ENCODE measurements around the gene FLT3. TPM values are rescaled to one million over a fixed set of nuclear protein-coding genes. Genes with fewer than 3 reads are reported as not detected.

The FLT3 gene
- total and polyA plus RNA-seq, 2 experiments from 2014 or later, result 0.10 to 0.29 TPM

DNA sequence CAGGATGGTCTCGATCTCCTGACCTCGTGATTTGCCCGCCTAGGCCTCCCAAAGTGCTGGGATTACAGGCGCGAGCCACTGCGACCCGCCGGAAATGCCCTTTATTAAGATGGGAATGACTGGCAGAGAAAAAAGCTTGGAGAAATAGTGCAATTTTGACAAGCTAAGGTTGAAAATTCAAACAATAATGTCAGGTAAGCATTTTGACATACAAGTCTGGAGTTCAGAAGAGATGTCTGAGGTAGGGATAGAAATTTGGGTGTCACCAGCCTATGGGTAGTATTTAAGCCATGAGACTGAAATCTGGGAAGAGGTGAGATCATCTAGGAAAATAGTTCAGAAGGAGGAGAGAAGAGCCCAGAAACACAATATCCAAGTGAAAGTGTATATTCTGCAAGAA, 20.8 kb upstream of the FLT3 start:
- WGBS (ENCODE audit: low lambda C conversion rate, missing lambda C conversion rate), result 97% methylated on average over 8 of the region's 8 CpGs
- no peaks in the 10 kb centered on the region for H3K36me3 ChIP-seq (replicated peaks; ENCODE audit: insufficient read depth, low read depth)
- H3K4me1 ChIP-seq (ENCODE audit: insufficient read depth), result no peaks in the 10 kb centered on the region
- TF ChIP-seq EZH2phosphoT487 (IDR thresholded peaks at IDR 0.05; ENCODE audit: low read depth, severe bottlenecking, unreplicated experiment), result no peak
- no peak for TF ChIP-seq EZH2 (IDR thresholded peaks at IDR 0.05; ENCODE audit: borderline replicate concordance)
- TF ChIP-seq, protein P1, sequence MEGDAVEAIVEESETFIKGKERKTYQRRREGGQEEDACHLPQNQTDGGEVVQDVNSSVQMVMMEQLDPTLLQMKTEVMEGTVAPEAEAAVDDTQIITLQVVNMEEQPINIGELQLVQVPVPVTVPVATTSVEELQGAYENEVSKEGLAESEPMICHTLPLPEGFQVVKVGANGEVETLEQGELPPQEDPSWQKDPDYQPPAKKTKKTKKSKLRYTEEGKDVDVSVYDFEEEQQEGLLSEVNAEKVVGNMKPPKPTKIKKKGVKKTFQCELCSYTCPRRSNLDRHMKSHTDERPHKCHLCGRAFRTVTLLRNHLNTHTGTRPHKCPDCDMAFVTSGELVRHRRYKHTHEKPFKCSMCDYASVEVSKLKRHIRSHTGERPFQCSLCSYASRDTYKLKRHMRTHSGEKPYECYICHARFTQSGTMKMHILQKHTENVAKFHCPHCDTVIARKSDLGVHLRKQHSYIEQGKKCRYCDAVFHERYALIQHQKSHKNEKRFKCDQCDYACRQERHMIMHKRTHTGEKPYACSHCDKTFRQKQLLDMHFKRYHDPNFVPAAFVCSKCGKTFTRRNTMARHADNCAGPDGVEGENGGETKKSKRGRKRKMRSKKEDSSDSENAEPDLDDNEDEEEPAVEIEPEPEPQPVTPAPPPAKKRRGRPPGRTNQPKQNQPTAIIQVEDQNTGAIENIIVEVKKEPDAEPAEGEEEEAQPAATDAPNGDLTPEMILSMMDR (IDR thresholded peaks at IDR 0.05; ENCODE audit: poor library complexity), result no peak
- no peak overlapping the region for H3K4me2 ChIP-seq
- H3K9me2 ChIP-seq (replicated peaks; ENCODE audit: insufficient read depth), result no peaks in the 10 kb centered on the region
- H3K27ac ChIP-seq, result no peak overlapping the region
- no peaks in the 10 kb centered on the region for H3K27me3 ChIP-seq
- DNase-seq (ENCODE audit: low spot score), result no peak
- no peaks in the 10 kb centered on the region for H4K20me1 ChIP-seq (ENCODE audit: insufficient read depth, poor library complexity, severe bottlenecking)
- H3K79me2 ChIP-seq, result no peaks in the 10 kb centered on the region
- H3K4me3 ChIP-seq, result no peak overlapping the region
- H2AFZ ChIP-seq, result no peak overlapping the region
- no peaks in the 10 kb centered on the region for H3K9me3 ChIP-seq (ENCODE audit: low read depth)

DNA sequence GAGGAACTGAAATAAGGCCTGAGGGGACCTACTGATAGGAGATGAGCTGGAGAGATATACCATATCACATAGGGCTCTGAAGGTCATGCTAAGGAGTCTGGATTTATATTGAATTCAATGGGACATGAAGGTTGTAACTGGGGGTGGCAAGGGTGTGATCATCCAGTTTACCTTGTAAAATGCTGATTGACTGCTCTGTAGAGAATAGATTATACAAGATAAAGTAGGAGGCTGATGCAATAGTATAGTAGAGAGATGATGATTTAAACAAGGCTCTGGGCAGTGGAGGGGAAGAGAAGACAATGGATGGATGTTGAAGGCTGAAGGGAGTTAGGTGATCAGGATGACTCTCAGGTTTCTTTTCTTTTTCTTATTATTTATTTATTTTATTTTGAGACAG, 19.9 kb upstream of the FLT3 start:
- Histone ChIP-seq H3K4me2 (no peak overlapping the region), H3K9me2 (replicated peaks; ENCODE audit: insufficient read depth) (no peaks in the 10 kb centered on the region), H3K36me3 (replicated peaks; ENCODE audit: insufficient read depth, low read depth) (no peaks in the 10 kb centered on the region), H3K4me1 (ENCODE audit: insufficient read depth) (no peaks in the 10 kb centered on the region), H3K4me3 (no peak overlapping the region), H3K27ac (no peak overlapping the region), H2AFZ (no peak overlapping the region), H4K20me1 (ENCODE audit: insufficient read depth, poor library complexity, severe bottlenecking) (no peaks in the 10 kb centered on the region), H3K79me2 (no peaks in the 10 kb centered on the region), H3K9me3 (ENCODE audit: low read depth) (no peaks in the 10 kb centered on the region), H3K27me3 (no peaks in the 10 kb centered on the region)
- DNase-seq (ENCODE audit: low spot score), result no peak
- TF ChIP-seq, protein P1 (IDR thresholded peaks at IDR 0.05; ENCODE audit: poor library complexity), result no peak
- no peak for TF ChIP-seq EZH2phosphoT487 (IDR thresholded peaks at IDR 0.05; ENCODE audit: low read depth, severe bottlenecking, unreplicated experiment)
- no peak for TF ChIP-seq EZH2 (IDR thresholded peaks at IDR 0.05; ENCODE audit: borderline replicate concordance)

DNA sequence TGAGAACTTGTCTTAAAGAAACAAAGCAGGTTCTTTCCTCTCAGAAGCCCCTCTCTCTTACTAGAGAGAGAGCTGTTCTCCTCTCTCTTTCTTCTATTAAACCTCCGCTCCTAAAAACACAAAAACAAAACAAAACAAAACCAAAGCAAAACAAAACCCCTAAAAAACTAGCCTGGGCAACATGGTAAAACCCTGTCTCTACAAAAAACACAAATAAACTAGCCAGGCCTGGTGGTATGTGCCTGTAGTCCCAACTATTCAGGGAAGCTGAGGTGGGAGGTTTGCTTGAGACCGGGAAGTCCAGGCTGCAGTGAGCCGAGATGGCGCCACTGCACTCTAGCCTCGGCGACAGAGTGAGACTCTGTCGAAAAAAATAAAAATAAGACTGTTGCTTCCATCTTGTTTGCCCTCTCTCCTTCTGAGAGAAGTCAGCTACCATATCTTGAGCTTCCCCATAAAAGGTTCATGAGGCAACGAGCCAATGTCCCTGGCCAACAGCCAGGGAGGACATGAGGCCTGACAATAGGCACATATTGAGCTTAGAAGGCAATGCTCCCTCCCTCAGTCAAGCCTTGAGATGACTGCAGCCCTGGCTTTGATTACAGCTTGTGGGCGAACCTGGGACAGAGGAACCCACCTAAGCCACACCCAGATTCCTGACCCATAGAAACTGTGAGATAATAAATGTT, 17.5 kb upstream of the FLT3 start:
- Histone ChIP-seq H3K27ac (no peak overlapping the region), H3K36me3 (replicated peaks; ENCODE audit: insufficient read depth, low read depth) (no peaks in the 10 kb centered on the region), H3K4me3 (no peak overlapping the region), H2AFZ (peak overlapping the region; percentile 35), H3K4me2 (no peak overlapping the region), H3K9me3 (ENCODE audit: low read depth) (no peaks in the 10 kb centered on the region), H4K20me1 (ENCODE audit: insufficient read depth, poor library complexity, severe bottlenecking) (no peaks in the 10 kb centered on the region), H3K9me2 (replicated peaks; ENCODE audit: insufficient read depth) (no peaks in the 10 kb centered on the region), H3K27me3 (no peaks in the 10 kb centered on the region), H3K4me1 (ENCODE audit: insufficient read depth) (no peaks in the 10 kb centered on the region), H3K79me2 (no peaks in the 10 kb centered on the region)
- DNase-seq (ENCODE audit: low spot score), result no peak
- WGBS (ENCODE audit: low lambda C conversion rate, missing lambda C conversion rate), result 72% methylated on average over 9 of the region's 9 CpGs
- TF ChIP-seq EZH2 (IDR thresholded peaks at IDR 0.05; ENCODE audit: borderline replicate concordance), result no peak
- TF ChIP-seq EZH2phosphoT487 (IDR thresholded peaks at IDR 0.05; ENCODE audit: low read depth, severe bottlenecking, unreplicated experiment), result no peak
- TF ChIP-seq, protein P1 (IDR thresholded peaks at IDR 0.05; ENCODE audit: poor library complexity), result no peak

Measured in hepatocyte (in vitro differentiated cells).